SKM-1 treated with dmso at 0.1 percent for 144 hours (cell line): ENCODE data around the gene LRP11.
"Not testable (repeated sequence)": the region's sequence is repeated elsewhere in the genome, so short reads cannot be mapped to it uniquely, and the experiment has no call there.

Experiments used
- DNase-seq: peaks from one replicate; lab custom pipeline; 2025; ENCODE audit not compliant: unreplicated experiment; lab: John Stamatoyannopoulos, UW

LRP11 gene

DNA sequence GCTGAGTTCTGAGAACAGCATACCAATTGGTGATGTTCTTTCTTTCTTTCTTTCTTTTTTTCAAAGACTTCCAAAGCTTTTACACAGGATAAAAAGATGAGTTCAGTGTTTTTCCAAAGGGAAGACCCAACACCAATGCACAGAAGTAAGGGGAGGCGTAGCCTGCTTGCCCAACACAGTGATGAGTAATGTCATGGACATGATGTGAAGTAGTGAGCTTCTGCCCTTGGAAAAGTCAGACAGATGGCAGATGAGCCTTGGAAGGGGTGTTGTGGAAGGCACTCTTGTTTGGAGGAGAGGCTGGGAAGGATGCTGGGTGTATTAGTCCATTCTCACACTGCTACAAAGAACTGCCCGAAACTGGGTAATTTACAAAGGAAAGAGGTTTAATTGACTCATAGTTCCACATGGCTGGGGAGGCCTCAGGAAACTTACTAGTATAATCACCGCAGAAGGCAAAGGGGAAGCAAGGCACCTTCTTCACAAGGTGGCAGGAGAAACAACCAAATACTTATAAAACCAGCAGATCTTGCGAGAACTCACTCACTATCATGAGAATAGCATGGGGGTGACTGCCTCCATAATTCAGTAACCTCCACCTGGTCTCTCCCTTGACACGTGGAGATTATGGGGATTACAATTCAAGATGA is 12.6 kb downstream of the LRP11 start:
- DNase-seq: no peak

GRCh38 chr6:149848343-149848742 is 15.8 kb downstream of the LRP11 start:
- DNase-seq: not testable (repeated sequence)

GRCh38 chr6:149847939-149848267 is 16.3 kb downstream of the LRP11 start:
- DNase-seq: no peak

- DNase-seq: no peak
Observed at GRCh38 chr6:149846321-149846720, 17.8 kb downstream of the LRP11 start.

DNA sequence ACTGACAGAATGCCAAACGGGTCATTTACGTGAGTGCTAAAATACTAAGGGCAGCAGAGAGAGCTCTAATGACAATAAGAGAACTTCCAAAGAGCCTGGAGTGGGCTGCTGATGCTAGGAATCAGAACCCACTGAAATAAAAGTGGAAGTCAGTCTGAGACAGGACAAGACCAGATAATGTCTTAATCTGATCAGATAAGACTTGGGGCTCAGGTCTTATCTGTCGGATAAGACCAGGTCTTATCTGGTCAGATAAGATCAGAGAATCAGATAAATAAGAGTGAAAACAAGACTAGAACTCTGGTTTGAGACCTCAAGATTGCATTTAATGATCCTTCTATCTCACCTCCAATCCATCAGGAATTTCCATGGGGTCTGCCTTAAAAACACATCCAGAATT is 18.6 kb downstream of the LRP11 start:
- no peak for DNase-seq

DNA sequence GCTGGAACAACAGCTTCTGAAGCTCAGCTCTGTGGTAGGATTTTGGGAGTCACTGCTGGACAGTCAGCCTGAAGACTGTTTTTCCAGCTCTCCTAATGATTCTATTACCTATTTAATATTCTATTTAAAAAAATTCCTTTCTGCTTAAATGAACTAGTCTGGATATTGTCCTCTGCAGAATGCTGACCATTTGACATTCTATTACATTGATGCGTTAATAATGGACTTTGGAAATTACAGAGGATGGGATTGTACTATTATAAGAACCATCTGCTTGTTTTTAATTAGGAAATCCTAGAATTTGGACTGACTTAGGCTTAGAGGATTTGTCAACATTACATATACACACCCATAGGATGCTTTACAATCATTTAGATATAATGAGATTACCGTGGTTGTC is 19.7 kb downstream of the LRP11 start:
- no peak for DNase-seq

- DNase-seq: not testable (repeated sequence)
Observed at GRCh38 chr6:149844036-149844435, 20.1 kb downstream of the LRP11 start.

- no peak for DNase-seq
Observed at GRCh38 chr6:149843051-149843633, 21.0 kb downstream of the LRP11 start.

GRCh38 chr6:149842331-149842730 is 21.8 kb downstream of the LRP11 start:
- DNase-seq: no peak

- no peak for DNase-seq
Observed at GRCh38 chr6:149840345-149841075, 23.6 kb downstream of the LRP11 start.

DNA sequence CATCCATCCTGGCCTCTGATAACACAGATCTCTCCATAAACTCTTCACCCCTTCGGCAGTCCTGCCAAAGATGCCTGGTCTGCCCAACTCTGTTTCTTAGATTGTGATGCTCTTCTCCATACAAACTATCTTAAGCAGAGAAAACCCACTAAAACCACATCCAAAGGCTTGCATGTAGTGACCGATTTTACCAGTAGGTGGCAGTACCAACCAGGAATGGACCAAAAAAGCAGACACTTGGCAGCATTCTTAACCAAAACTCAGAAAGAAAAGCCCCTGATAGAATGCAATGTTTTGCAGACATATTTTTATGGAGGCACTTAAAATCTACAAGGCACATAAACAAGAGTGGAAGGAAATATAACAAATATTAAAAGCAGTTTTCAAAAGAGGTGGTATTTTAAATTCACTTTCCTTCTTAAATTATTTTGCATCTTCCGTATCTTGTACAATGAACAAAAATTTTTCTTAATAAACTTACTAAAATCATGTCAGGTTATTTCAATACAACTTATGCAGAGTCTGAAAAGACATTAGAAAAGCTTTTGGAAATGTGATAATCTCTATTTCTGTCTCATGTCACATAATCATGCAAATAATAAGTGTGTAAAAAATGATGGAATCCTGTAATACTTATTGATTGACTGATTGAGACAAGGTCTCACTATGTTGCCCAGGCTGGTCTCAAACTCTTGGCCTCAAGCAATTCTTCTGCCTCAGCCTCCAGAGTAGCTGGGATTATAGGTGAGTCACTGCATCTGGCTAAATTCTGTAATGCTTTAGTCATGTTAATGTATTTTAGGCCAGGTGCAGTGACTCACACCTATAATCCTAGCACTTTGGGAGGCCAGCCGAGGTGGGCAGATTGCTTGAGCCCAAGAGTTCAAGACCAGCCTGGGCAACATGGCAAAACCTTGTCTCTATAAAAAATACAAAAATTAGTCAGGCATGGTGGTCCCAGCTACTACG is 29.4 kb downstream of the LRP11 start:
- DNase-seq: peak; percentile 39

GRCh38 chr6:149833651-149834050 is 30.5 kb downstream of the LRP11 start:
- no peak for DNase-seq

DNA sequence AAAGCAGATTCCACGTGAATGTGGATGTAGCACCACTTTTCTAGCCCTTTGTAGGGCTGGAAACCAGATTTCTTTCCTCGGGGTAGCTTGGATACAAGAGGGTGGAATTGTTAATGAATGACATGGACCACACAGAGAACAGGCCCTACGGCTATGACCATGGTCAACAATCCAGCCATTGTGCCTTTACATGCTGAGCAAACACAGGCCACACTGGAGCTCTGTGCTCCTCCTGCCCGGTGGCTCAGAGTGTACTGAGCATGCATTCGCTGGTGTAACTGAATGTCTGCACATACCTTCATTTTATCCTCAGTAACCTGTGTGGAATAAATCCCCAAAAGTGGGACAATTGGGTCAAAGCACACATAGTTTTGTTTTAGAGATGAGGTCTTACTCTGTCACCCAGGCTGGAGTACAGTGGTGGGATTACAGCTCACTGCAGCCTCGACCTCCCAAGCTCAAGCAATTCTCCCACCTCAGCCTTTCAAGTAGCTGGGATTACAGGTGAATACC is 32.8 kb downstream of the LRP11 start:
- DNase-seq: no peak

GRCh38 chr6:149830731-149831307 is 33.3 kb downstream of the LRP11 start:
- no peak for DNase-seq

DNA sequence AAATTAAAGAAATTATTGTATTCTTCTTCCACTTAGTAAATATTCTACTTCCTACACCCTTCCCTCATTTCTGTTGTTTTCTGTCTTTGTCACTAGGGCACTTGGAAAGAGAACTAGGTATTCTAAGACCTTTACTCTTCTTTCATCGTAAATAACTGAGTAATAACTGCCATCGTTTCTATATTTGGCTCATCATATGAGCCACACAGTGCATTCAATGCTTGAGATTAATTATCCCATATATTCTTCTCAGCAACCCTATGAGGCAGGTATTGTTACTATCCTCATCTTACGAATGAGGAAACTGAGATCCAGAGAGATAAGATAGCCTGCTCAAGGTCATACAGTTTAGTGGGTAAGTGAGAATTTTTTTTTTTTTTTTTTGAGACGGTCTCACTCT is 38.9 kb downstream of the LRP11 start:
- DNase-seq: no peak

- no peak for DNase-seq
Observed at GRCh38 chr6:149823013-149823412, 41.1 kb downstream of the LRP11 start.

DNA sequence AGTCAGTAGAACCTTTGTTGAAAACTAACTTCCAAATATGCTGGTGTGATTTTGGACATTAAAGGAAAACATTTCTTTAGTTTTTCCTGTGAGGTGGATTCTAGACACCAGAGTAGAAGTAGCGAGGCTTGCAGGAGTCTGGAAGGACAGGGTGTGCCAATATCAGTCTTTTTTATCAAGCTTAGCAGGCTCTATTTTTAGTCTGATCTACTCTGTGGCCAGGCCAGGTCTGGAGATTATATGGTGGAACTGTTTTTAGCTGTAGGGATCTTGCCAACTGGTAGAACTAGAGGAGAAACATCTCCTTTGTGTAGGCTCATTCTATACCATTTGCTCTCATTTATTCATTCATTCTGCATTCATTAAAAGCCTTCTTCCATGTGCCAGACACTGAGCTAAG is 42.7 kb downstream of the LRP11 start:
- no peak for DNase-seq

GRCh38 chr6:149820506-149820905 is 43.7 kb downstream of the LRP11 start:
- DNase-seq: no peak

DNA sequence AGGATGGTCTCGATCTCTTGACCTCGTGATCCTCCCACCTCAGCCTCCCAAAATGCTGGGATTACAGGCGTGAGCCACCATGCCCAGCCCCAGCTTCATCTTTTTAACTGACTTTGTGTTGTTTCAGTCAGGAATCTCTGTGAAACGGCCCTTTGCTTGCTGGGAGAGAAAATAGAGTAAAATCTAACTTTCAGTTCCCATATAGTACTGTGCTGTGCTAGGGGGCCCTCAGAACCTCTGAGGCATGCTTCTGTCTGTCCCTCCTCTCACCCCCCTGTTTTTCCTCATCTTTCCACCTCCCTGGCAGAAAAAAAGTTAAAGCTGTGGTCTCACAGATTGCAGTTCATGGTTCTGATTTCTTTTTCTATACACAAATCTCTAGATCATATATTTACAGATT is 48.4 kb downstream of the LRP11 start:
- no peak for DNase-seq

DNA sequence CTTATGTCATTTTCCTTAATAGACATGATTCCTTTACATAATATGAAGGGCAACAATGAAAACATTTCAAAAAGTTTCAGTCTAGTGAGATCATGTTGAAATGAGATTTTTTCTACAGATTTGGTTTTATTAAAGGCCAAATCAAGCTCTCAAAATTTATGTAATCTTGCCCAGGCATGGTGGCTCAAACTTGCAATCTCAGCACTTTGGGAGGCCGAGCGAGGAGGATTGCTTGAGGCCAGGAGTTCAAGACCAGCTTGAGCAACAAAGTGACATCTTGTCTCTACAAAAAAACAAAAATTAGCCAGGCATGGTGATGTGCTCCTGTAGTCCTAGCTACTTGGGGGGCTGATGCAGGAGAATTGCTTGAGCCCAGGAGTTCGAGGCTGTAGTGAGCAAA is 50.8 kb downstream of the LRP11 start:
- DNase-seq: no peak

GRCh38 chr6:149809798-149810197 is 54.4 kb downstream of the LRP11 start:
- no peak for DNase-seq
